Trophoblast cell (in vitro differentiated cells and primary cell): Measurements from ENCODE around the gene NDE1.

Source experiments
- DNase-seq, 2 donors: peaks; one replicate each; pipeline ENCODE4 v3.0.0-alpha.2; 2016
- H2AFZ ChIP-seq: 2 replicates; pipeline ENCODE4 v1.6.1; 2013; ENCODE audit warnings: low read length, moderate library complexity, mild to moderate bottlenecking; ENCODE audit not compliant: insufficient read depth, poor library complexity
- H2AK5ac ChIP-seq: 2 replicates; pipeline ENCODE4 v1.6.1; 2013; ENCODE audit warnings: mild to moderate bottlenecking, low read length
- H2BK120ac ChIP-seq: 2 replicates; pipeline ENCODE4 v1.6.1; 2013; ENCODE audit warnings: low read length, mild to moderate bottlenecking, moderate library complexity; ENCODE audit not compliant: insufficient read depth, poor library complexity
- H2BK12ac ChIP-seq: 2 replicates; pipeline ENCODE4 v1.6.1; 2013; ENCODE audit warnings: mild to moderate bottlenecking, low read length, moderate library complexity
- H2BK5ac ChIP-seq: 2 replicates; pipeline ENCODE4 v1.6.1; 2013; ENCODE audit warnings: low read length, low read depth, moderate library complexity, mild to moderate bottlenecking; ENCODE audit not compliant: poor library complexity
- H3K14ac ChIP-seq: 2 replicates; pipeline ENCODE4 v1.6.1; 2013; ENCODE audit warnings: mild to moderate bottlenecking, low read length
- H3K18ac ChIP-seq: 2 replicates; pipeline ENCODE4 v1.6.1; 2013; ENCODE audit warnings: mild to moderate bottlenecking, low read length
- H3K23ac ChIP-seq: 2 replicates; pipeline ENCODE4 v1.6.1; 2013; ENCODE audit warnings: low read length
- H3K27ac ChIP-seq: 2 replicates; pipeline ENCODE4 v1.5.1; 2013; ENCODE audit warnings: low read depth, mild to moderate bottlenecking, inconsistent platforms, low read length, moderate library complexity
- H3K27me3 ChIP-seq: 2 replicates; pipeline ENCODE4 v1.6.1; 2013; ENCODE audit warnings: inconsistent platforms, mild to moderate bottlenecking, low read length, moderate library complexity; ENCODE audit not compliant: insufficient read depth
- H3K36me3 ChIP-seq, 2 experiments: 1 replicate in 1 of 2; 2 replicates in 1 of 2; pipeline ENCODE4 v1.6.1; 2013; ENCODE audit warnings: low read length in 2 of 2, mild to moderate bottlenecking in 2 of 2, moderate library complexity in 1 of 2; ENCODE audit not compliant: insufficient read depth in 2 of 2, control insufficient read depth in 1 of 2
- H3K4ac ChIP-seq: 2 replicates; pipeline ENCODE4 v1.6.1; 2013; ENCODE audit warnings: low read depth, mild to moderate bottlenecking, low read length, moderate library complexity
- H3K4me1 ChIP-seq, 2 experiments: 1 replicate in 1 of 2; 2 replicates in 1 of 2; pipeline ENCODE4 v1.6.1; 2013; ENCODE audit warnings: low read length in 2 of 2, mild to moderate bottlenecking in 2 of 2, moderate library complexity in 1 of 2; ENCODE audit not compliant: insufficient read depth in 2 of 2, control insufficient read depth in 1 of 2
- H3K4me2 ChIP-seq: 2 replicates; pipeline ENCODE4 v1.6.1; 2013; ENCODE audit warnings: inconsistent platforms, mild to moderate bottlenecking, low read length, moderate library complexity
- H3K4me3 ChIP-seq: 2 replicates; pipeline ENCODE4 v1.5.1; 2013; ENCODE audit warnings: mild to moderate bottlenecking, low read depth, low read length, inconsistent platforms
- H3K79me1 ChIP-seq: one replicate; pipeline ENCODE4 v1.6.1; 2013; ENCODE audit warnings: low read length
- H3K79me2 ChIP-seq: 2 replicates; pipeline ENCODE4 v1.6.1; 2013; ENCODE audit warnings: low read length, mild to moderate bottlenecking; ENCODE audit not compliant: control insufficient read depth, insufficient read depth, poor library complexity
- H3K9ac ChIP-seq: 2 replicates; pipeline ENCODE4 v1.6.1; 2013; ENCODE audit warnings: mild to moderate bottlenecking, low read length
- H3K9me3 ChIP-seq: 2 replicates; pipeline ENCODE4 v1.6.1; 2013; ENCODE audit warnings: low read depth, mild to moderate bottlenecking, control low read depth, inconsistent platforms, low read length; ENCODE audit not compliant: insufficient read depth
- H4K12ac ChIP-seq: 2 replicates; pipeline ENCODE4 v1.6.1; 2013; ENCODE audit warnings: low read depth, mild to moderate bottlenecking, low read length, moderate library complexity
- H4K8ac ChIP-seq: 2 replicates; pipeline ENCODE4 v1.6.1; 2013; ENCODE audit warnings: low read depth, mild to moderate bottlenecking, low read length, moderate library complexity
- H4K91ac ChIP-seq: one replicate; pipeline ENCODE4 v1.6.1; 2013; ENCODE audit warnings: low read depth, mild to moderate bottlenecking, low read length, moderate library complexity
- WGBS: extraction: QIAGEN DNeasy Blood & Tissue Kit; methylation state at CpG from one replicate; pipeline ENCODE4 v1.1.7; 2013; ENCODE audit warnings: missing lambda C conversion rate; ENCODE audit not compliant: insufficient read length, insufficient coverage; ENCODE audit errors: extremely low coverage; 5-methylcytosine and 5-hydroxymethylcytosine counted together

NDE1 gene

DNA sequence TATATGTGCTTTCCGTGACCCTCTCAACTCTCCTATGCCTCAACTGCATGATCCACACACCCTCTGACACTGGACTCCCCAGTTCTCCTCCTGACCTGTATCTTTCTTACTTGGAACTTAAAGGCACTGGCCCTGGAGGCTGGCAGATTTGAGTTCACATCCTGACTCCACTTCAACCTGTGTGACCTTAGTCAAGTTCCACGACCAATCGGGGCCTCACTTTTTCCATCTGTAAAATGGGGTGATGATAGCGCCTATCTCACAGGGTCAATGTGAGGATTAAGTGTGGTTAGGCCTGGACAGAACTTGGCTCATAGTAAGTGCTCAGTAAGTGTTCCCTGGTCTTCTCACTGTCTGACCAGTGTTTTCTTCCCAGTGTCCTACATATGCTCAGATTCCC, 32.1 kb upstream of the NDE1 start:
- Histone ChIP-seq H3K79me2 (no peaks in the 10 kb centered on the region), H3K79me1 (no peaks in the 10 kb centered on the region), H4K8ac (no peak overlapping the region), H4K12ac (no peak overlapping the region), H2BK120ac (no peak overlapping the region), H2AFZ (no peak overlapping the region), H3K27me3 (no peaks in the 10 kb centered on the region), H4K91ac (no peak overlapping the region), H3K18ac (no peak overlapping the region), H3K23ac (no peak overlapping the region), H3K9ac (no peak overlapping the region), H2AK5ac (no peak overlapping the region), H3K4ac (no peak overlapping the region), H3K14ac (no peak overlapping the region), H3K36me3 (peaks cover 33 to 53% of the 10 kb centered on the region in 2 experiments), H2BK12ac (no peak overlapping the region), H3K27ac (no peak overlapping the region), H3K4me2 (no peak overlapping the region), H2BK5ac (no peak overlapping the region), H3K4me1 (peaks cover 0 to 2% of the 10 kb centered on the region in 2 experiments), H3K9me3 (no peaks in the 10 kb centered on the region), H3K4me3 (no peak overlapping the region)
- no peak for DNase-seq
- WGBS = no CpG with 5 or more reads among the region's 4 CpGs

DNA sequence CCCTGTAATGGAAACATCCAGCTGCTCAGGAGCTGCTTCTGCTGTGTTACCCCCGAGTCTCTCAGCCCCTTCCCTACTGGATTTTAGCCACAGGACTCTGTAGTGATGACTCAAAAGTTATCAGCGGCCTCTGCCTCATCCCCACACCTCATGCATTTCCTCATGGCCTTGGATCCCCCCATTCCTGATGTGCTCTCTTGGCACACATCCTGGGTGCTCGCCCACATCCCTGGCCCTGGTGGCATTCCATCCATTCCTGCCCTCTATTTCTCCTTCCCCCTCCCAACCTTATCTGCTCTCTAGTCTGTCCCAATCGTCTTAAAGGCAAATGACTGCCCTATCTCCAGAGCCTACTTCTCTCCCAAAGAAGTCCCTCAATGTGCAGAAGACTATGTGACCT, 31.7 kb upstream of the NDE1 start:
- WGBS = no CpG with 5 or more reads among the region's 4 CpGs
- Histone ChIP-seq H3K9ac (no peak overlapping the region), H3K4me1 (peaks cover 0 to 2% of the 10 kb centered on the region in 2 experiments), H3K18ac (no peak overlapping the region), H4K8ac (no peak overlapping the region), H3K9me3 (no peaks in the 10 kb centered on the region), H3K4me3 (no peak overlapping the region), H3K23ac (no peak overlapping the region), H2BK120ac (no peak overlapping the region), H3K14ac (no peak overlapping the region), H3K4me2 (no peak overlapping the region), H2BK5ac (no peak overlapping the region), H3K27me3 (no peaks in the 10 kb centered on the region), H2AFZ (no peak overlapping the region), H3K27ac (no peak overlapping the region), H3K79me1 (no peaks in the 10 kb centered on the region), H2AK5ac (no peak overlapping the region), H4K91ac (no peak overlapping the region), H3K79me2 (no peaks in the 10 kb centered on the region), H4K12ac (no peak overlapping the region), H2BK12ac (no peak overlapping the region), H3K36me3 (peaks cover 34 to 54% of the 10 kb centered on the region in 2 experiments), H3K4ac (no peak overlapping the region)
- DNase-seq = no peak

DNA sequence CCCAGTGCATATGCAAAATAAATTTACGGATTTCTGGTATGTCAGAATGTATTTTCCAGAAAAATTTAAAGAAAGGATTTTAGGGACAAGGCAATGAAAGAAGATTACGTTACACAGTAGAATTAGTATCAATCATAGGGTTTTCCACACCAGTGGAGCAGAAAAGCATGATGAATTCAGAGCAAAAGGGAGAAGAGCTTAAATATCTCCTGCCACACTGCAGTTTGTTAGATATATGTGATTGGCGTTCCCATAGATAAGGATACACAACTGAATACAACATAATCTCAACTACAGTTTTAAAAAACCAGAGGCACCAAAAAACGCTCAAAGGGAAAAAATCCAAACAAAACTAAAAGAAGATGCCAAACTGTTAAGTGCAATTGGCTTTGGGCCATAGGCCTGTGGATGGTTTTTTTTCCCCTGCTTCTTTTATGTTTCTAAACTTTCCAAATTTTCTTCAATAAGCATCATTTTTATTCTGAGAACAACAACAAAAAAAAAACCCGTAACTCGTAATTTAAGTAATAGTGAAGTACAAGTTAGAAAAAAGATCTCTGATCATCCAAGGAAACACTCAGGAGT, 29.3 kb upstream of the NDE1 start:
- Histone ChIP-seq H3K4me2 (no peak overlapping the region), H3K79me1 (no peaks in the 10 kb centered on the region), H4K91ac (no peak overlapping the region), H3K79me2 (no peaks in the 10 kb centered on the region), H3K14ac (no peak overlapping the region), H3K4me1 (no peaks in the 10 kb centered on the region), H3K27me3 (no peaks in the 10 kb centered on the region), H2AK5ac (no peak overlapping the region), H3K23ac (no peak overlapping the region), H4K12ac (no peak overlapping the region), H3K36me3 (peaks cover 35 to 63% of the 10 kb centered on the region in 2 experiments), H4K8ac (no peak overlapping the region), H3K27ac (no peak overlapping the region), H3K4ac (no peak overlapping the region), H3K18ac (no peak overlapping the region), H3K4me3 (no peak overlapping the region), H2BK12ac (no peak overlapping the region), H3K9me3 (no peaks in the 10 kb centered on the region), H2BK120ac (no peak overlapping the region), H3K9ac (no peak overlapping the region), H2BK5ac (no peak overlapping the region), H2AFZ (no peak overlapping the region)
- WGBS = no CpG with 5 or more reads among the region's 6 CpGs
- no peak for DNase-seq

DNA sequence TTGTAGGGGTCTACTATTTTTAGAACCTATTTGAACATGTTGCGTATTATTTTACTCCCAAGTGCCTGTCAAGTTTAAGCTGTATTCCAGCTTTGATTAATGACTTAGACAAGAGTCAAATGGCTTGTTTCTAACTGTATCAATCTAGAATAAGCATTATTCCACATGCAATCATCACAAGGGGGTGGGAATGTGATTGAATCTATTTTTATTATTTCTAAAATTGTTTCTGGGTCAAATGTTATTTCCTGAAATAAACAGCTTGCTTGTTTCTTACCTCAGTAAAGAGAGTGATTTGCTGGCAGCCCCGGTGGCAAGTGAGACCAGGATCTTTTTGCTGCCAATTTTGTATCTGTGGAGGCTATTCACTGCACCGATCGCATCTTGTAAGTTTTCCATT, 28.6 kb upstream of the NDE1 start:
- Histone ChIP-seq H4K91ac (no peak overlapping the region), H3K79me2 (no peaks in the 10 kb centered on the region), H2BK120ac (no peak overlapping the region), H2AFZ (no peak overlapping the region), H3K14ac (no peak overlapping the region), H3K4me3 (no peak overlapping the region), H3K4me1 (no peaks in the 10 kb centered on the region), H3K27me3 (no peaks in the 10 kb centered on the region), H2AK5ac (no peak overlapping the region), H3K4me2 (no peak overlapping the region), H4K12ac (no peak overlapping the region), H3K18ac (no peak overlapping the region), H4K8ac (no peak overlapping the region), H3K4ac (no peak overlapping the region), H2BK12ac (no peak overlapping the region), H3K9me3 (no peaks in the 10 kb centered on the region), H3K36me3 (peaks cover 33 to 57% of the 10 kb centered on the region in 2 experiments), H3K23ac (no peak overlapping the region), H3K27ac (no peak overlapping the region), H3K79me1 (no peaks in the 10 kb centered on the region), H3K9ac (no peak overlapping the region), H2BK5ac (no peak overlapping the region)
- WGBS = no CpG with 5 or more reads among the region's 4 CpGs
- no peak for DNase-seq
